ENCODE results near the gene CDH20.

The CDH20 gene

DNA sequence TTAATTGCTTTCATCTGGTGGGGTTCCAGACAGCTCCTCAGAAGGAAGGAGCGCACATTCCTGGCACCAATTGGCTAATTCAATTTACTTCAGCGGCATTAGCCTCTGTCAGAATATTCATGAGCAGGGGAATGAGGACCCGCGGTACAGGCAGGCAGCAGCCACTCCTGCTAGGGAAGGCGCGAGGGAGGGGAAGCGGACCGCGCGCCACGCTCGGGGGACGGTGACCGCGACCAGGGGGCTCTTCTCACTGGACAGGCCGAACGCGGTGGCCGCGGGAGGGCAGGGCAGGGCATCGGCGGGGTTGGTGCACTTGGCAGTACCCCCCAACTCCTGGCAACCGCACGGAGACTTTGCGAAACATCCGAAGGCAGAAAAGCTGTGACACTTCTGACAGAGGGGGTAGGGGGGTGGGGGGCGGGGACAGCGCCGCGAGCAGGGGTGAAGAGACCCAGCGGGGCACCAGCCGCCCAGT is at the start of gene CDH20:
TSS of gene CDH20 (plus strand) at position 160 of the 475 bp plus-strand sequence.
- DNase-seq, result no peak

DNA sequence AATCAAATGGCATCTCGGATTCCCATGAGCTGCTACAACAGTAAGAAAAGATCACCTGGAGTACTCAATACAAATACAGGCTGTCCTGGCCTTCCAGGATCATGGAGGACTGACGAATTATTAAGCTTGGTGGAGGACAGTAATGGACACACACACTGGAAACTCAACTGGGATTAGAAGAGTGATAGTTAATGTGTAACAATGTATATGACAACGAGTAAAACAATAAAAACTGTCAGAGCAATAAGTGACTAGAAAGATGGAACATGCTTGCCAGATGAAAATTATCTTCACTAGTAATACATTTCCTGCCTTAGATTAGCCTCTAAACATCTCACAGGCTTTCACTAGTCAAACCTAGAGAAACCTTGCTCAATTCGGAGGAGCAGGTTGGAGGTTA is 49.2 kb upstream of the CDH20 start:
- DNase-seq, result no peak

DNA sequence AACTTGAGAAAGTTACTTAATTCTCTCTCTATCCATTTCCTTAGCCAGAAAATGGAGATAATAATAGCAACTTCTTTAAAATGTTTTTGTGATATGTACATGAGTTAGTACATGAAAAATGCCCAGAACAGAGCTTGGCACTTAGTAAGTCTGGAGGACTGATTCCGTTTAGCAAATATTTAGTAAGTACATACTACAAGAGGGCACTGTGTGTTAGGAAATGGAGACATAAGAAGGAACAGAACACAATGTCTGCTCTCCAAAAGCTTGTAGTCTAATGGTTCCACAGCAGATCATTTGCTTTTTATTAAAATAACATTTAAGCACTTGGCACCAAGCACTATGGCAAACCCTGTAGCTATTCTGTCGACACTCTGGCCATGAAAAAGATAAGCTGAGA is 47.5 kb upstream of the CDH20 start:
- DNase-seq, result no peak

DNA sequence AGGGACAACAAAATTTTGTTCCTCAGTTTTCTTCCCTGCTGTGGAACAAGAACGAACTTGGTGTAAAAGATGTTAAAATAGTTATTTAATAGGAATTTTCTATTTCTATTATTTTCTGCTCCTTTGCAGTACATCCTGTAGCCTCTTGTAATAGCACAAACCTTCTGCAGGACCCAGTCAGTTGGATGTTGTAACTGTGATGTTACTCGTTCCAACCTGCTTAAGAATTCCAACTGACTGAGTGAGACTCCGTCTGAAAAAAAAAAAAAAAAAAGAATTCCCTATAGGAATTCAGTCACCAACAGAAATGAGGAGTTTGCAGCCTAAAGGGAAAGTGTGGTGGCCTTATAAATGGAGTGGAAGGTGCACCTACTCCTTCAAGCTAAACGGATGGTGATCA is 46.4 kb upstream of the CDH20 start:
- DNase-seq, result no peak

DNA sequence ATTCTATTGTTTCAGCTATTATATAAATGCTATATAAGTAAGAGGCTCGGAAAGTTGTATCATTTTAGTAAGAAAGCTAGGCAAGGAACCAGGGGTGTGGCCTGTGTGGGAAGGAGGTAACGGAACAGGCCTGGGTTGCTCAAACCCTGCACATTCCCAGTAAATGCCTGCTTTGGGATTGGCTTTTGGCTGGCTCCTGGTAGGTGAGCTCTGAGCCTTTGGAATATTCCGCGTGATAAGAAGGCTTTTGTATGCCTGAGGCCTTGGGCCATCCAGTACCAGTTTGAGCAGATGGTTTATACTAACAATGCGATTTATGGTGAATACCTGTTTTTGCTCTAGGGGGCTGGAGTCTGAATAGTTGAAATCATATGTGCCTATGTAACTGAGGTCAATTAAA is 42.6 kb upstream of the CDH20 start:
- no peak for DNase-seq

DNA sequence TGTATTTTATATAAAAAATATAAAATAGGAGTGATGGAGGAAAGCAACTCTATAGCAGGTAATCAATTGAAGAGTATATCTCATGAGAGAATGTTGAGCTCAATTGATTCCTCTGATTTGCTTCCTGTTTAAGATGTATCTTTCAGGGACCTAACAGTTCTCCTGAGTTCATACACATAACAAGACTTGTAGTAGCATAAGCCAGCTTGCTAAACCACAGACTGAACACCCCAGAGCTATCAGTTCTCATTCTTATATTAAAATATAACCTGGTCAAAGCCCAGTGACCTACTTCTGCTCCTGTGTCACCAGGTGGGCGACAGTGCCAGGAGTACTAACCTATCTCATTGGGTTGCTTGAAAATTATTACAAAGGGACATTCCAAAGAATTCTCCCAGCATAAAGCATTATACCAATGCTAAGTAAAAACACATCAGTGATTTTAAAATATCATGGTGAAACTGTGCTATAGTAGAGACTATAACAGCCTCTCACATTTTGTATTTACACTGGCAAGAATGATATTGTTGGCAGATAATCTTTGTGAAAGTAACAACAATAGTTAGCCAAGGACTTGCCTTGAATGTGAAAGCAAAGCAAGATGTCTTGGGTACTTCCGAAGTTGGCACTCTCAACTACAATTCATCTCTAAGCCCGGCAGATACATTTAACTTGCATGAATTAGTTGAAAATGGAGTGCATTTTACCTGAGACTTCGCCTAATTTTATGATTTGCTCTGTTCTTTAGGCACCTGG is 40.8 kb upstream of the CDH20 start:
- DNase-seq, result no peak

DNA sequence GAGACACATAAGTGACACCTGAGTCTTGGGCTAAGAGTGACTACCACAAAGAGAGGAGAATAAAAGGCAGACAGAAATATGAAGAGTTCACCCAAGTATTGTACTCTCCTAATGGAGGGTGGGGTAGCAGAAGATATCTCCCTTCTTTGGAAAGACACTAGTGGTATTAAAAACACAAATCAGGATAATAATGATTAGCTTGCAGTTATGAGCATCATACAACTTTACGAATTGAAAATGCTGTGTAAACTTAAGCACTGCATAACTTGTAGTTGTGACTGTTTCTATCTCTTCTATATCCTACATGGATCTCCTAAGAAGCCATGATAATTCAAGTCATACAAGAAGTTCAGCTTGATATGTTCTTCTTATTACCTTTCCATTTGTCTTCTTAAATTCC is 38.1 kb upstream of the CDH20 start:
- no peak for DNase-seq

DNA sequence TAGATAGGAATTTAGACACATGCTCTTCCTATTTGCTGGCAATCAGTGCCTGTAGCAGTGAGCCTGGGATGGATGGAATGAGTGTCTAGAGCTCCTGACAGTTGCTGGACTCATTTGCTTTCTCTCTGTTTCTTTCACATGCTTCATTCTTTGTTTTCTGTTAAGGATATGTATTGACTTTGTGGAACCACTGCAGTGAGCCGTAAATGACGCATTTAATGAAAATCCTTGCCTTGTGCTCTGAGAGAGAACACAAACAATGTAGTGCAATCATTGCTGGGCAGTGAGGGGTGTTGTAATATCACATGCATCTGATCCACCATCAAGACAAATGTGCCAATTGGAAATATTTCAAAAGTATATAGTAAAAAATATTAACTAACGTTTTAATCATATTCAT is 25.2 kb upstream of the CDH20 start:
- DNase-seq, result no peak

DNA sequence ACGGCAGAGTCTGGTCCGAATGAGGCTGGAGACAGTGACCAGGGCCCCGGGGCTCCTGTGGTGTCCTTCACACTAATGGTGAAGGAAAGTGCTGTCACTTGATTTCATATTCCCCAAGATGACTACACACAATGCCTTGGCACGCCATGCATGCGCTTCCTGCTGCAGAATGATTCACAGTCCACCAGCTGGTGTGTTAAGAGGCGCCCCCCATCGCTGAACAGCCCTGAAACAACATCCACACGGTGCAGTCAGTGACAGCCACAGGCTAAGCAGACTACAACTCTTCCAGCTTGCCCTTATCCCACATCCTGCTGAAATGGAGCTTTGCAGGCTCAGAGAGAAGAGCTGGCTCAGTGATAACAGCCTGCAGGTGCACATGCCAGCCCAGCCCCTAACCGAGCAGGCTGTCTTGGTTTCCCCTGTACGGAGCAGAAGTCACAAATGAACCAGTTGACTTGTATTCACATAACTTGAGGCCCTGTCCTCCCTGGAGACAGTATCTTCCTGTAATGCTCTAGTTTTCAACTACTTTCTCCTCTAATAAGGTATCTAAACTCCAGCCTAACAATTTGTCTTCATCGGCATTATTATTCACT is 24.3 kb upstream of the CDH20 start:
- no peak for DNase-seq

DNA sequence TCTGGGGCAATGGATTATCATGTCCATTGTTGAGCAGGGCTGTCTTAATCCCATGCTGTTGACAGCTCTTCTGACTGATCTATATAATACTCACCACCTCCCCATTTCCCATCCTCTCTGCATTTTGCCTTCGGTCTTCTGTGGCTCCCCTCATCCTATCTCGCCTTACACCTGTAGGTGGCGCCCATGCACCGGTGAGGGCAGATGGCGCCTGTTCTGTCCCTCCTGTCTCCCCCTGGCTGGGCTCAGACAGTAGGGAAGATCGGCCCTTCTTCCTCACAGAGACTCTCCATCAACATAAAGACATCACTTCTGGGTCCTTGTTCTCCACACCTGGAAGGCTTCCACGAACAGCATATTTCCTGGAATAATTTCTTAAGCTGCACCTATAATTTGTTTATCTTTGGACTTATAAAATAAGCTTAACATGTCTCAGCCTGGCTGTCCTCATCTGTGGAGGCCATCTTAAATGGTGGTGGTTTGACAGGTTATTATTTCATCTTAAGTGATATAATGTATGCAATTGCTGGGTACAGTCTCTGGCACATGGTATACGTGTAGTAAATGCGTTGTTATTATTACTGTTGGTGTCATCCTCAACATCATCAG is 10.9 kb upstream of the CDH20 start:
- DNase-seq, result no peak

DNA sequence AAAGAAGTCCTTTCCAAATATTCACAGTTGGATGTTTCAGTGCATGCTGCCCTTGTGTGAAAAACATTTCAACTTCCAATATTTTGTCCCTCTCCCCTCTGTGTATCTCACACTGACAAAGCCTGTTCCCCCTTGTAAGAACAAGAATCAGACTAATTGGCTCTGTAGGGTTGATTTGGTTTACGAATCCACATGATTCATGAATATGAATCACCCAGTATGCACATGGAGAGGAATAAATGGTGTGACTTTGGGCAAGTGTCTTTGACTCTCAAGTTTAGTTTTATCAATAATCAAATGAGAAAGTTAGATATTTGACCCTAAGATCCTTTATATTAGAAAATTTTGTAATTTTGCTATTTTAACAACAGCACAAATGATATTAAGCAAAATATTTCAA is 9.3 kb upstream of the CDH20 start:
- no peak for DNase-seq

DNA sequence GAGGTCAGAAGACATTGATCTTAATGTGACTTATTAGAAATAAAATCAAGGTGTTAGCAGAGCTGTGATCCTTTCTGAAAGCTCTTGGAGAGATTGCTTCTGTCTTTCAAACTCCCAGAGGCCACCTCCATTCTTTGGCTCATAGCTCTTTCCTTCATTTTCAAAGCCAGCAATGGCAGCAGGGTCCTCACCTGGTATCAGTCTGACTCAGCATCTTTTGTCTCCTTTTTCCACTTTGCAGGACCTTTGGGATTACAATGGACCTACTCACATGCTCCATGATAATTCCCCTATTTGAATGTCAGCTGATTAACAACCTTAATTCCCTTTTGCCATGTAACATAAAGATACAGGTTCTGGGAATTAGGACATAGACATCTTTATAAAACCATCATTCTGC is 6.8 kb upstream of the CDH20 start:
- DNase-seq, result no peak

DNA sequence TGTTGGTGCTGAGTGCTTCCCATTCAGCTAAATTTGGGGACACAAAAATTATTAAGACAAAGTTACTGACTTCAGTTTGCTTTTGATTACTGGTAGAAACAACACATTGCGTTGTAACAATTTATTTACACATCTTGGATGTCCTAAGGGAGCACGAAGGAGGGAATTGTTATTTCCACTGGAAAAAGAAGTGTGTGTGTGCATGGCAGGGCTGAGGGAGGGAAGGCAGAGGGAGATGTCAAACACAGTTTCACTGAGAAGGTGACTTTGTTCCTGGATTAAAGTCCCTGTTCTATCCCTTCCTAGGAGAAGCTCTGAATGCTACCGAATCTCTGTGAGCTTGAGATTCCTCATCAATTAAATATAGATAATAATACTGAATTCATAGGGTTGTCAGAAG is 3.8 kb upstream of the CDH20 start:
- DNase-seq, result no peak

DNA sequence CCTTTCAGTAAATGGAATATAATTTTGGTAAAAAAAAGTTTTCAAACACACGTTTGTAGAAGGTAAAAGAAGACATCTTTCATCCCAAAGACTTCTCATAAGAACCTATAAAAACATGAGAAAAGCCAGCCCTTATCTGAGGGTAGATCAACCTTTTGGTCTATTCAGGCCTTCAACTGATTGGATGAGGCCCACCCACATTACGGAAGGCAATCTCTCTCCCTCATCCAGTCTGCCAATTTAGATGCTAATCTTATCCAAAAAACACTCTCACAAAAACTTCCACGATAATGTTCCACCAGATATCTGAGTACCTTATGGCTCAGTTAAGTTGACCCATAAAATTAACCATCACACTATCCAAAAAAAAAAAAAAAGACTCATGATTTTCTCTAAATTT is 2.2 kb upstream of the CDH20 start:
- no peak for DNase-seq

DNA sequence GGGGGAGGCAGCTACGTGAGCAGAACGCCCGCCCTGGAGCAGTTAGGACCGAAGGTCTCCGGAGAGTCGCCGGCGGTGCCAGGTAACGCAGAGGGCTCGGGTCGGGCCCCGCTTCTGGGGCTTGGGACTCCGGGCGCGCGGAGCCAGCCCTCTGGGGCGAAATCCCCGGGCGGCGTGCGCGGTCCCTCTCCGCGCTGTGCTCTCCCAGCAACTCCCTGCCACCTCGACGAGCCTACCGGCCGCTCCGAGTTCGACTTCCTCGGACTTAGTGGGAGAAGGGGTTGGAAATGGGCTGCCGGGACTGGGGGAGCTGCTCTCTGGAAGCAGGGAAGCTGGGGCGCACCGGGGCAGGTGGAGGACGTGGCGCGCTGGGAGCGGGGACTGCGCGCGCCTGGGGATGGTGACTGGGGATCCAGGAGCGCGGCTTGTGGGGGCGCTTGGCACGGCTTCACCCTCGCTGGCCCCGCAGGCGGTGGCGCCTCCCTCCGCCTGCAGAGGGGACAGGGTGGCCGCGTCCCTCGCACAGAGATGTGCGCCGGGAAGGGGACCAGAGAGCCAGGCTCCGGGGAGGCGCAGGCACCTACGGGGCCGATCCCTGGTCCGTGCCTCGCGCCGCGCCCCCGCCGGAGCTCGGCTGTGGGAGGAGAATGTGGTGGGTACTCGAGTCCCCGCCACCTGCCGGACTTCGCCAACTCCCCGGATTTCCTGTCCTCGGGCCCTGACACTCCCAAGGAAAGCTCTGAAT is 688 bp downstream of the CDH20 start:
- DNase-seq, result no peak

DNA sequence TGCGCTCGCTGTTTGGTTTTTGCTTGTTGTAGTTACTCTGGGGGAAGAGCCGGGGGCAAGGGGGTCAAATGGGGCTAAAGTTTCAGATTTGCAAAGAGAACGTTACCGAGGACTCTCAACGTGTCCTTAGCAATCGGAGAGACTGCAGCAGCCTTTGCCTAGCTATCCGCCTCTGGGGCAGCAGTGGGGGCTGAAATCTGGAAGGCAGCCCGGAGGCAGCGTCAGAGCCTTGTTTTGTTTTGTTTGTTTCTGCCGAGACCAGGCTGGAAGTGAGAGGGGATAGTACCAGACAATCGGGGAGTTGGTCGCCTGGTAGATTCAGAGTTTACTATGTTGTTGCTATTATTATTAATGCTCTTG is 1.2 kb downstream of the CDH20 start:
- no peak for DNase-seq

DNA sequence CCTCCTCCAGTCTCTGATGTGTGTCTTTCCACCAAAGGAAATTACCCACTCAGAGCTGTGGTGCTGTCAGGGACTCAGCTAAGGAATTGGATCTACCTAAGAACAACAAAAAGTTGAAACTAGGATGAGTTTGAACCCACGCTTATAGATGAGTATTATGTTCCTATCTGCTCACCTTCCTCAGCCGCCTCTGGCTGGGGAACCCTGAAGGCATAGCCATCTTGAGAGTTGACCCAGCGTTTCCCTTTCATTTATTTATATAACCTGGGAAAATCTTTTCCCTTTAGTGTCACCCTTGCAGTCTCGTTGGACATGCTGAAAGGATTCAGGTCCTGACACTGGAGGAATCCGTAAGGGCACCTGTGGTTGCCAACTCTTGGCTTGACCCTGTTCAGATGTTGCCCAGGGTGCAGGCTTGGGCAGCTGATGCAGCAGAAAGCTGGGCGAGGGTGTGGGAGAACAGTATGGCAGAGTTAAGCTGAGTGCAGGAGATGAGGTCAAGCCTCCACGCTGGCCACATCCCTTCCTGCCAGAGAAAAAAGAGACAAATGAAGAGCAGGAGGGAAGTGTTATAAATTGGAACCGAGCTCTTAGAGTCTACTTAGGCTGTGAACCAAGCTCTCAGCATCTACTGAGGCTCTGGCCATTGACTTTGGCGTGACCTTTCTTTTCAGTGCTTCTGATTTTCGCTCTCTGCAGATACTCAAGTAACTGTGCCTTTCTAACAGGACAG is 1.9 kb downstream of the CDH20 start:
- no peak for DNase-seq

DNA sequence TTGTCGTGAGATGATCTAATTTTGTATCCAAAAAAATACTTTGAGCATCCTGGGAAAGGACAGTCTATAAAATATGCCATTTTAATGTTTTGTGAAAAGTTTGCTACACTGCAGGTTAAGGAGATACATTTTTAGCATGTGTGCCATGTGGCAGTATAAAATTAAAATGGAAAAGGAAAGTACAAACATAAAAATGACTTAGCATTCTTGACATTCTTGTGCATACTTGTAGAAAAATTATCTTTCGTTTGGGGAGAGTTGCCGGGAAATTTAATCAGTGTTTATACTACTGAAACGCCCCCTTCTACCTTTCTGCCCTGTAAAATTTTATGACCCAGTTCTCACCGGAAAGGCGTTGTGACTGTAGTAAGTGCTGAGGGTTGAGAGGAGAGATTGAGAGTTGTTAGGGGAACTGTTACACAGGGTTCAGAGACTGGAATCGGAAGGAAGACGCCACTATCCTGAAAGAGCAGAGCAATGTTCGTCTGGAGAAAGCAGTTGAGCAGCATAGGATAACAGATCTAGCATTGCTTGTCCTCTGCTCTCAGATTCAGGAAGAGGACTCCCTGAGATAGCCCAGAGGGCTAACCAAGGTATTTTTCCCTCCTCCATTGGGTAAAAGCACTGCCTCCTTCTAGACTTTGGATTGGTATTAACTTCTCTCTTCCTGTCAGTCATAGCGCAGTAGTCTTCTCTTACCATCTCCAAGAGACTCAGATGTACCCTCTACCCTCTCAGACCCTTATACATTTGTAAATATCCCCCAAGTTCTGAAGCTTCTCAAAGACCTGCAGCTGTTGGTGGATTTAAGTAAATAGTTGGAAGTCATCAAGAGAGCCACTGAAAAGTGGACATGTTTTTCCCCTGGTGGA is 2.7 kb downstream of the CDH20 start:
- DNase-seq, result no peak

DNA sequence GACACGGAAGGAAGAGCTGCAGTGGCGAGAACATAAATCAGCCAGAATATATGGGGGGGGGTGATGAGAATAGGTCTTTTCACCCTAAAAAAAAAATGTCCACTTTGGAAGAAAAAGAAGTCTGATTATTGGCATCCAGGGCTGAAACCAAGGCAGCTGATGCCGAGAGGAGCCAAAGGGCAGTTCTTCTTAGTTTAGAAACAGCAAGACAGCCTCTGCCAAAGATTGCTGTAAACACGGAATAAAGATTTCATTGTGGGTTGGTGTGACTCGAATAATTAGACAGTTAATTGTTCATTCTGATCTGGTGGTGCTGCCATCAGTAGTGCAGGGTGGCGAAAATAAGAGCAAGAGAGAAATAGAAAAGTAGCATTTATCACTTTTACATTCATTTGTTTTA is 3.5 kb downstream of the CDH20 start:
- DNase-seq, result no peak

DNA sequence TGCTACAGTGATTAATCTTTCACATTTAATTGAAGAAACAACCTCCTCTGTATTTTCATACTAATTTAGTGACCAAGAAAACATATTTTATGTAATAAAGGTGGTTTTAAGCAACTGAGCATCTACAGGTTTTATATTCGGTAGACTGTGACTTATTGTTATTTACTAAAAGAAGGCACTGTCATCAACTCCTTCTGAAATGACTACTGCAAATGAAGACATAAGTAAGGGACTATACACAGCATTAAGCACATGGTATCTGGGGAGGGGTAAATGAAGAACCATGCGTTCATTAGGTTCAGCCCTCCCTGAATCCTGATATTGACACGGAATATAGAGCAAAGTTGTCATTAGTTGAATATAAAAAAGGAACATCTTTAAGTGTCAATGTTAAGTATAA is 4.3 kb downstream of the CDH20 start:
- no peak for DNase-seq

DNA sequence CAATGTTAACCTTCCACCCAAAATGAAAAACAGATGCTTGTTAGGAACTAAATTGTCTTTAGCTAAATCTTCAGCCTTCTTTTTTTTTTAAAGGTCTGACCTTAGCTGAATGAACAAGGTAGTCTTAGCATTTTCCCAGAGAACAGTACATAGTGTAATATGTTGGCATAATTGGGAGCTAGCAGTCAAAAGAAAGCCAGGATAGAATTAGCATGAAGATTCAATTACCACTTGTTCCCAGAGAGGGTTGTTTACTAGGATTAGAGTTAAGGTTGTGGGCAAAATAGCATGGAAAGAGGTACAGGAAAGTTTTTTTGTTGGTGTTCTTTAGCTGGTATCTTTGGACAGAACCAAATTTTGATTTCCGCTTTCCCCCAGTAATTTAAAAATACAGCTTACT is 6.9 kb downstream of the CDH20 start:
- DNase-seq, result no peak

DNA sequence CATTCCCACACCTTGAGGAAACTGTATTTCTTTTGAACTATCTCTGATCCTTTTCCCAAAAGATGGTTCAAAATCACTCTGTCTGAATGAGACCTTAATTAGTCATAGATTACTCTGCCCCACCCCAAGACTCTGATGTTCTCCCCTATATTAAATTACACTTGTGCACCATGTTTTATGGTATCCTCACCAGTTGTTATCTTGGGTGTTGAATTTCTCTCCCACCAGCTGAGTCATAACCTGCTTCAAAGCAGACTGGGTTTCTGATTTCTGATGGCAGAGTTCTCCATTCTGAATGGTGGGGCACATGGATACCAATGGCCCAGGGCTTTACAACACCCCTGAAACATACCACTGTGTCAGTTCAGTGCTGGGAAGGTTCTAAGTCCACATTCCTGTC is 15.0 kb downstream of the CDH20 start:
- DNase-seq, result no peak

Measured in activated gamma-delta T cell treated with Interleukin-2 at 50 U/mL for 16 hours (primary cell).